K562 (cell line): Measurements from ENCODE around the gene ADGRB2. TPM values are rescaled to one million over a fixed set of nuclear protein-coding genes. Genes with fewer than 3 reads are reported as not detected.

ENCODE experiments used
- ATAC-seq: fragments of 200-7000 bp; cut with Tn5 transposase; 3 replicates; pipeline ENCODE4 v1.9.1; 2020; ENCODE audit warnings: moderate library complexity
- BruUV-seq: library from RNA; stranded (reverse); fragments of 400-500 nt; replicated peaks from 2 replicates; lab custom pipeline; 2021; lab: Mats Ljungman, UMichigan
- CTCF ChIA-PET: fragments of 300-600 bp; formaldehyde crosslinking; extraction: SDS; loops from one replicate; lab custom pipeline; 2021; ENCODE audit warnings: low intra/inter-chr PET ratio; lab: Yijun Ruan, JAX
- POLR2A ChIA-PET: fragments of 300-600, 350-650 bp; sonication (Branson Sonifier 250); formaldehyde crosslinking; extraction: SDS; loops from one replicate; lab custom pipeline; 2021; ENCODE audit warnings: antibody characterized with exemption, inconsistent platforms; lab: Yijun Ruan, JAX
- DNase-seq, 4 experiments: peaks; one replicate each; pipeline versions ENCODE4 v3.0.0 to v3.0.0-alpha.2; 2011 to 2018; ENCODE audit warnings: low spot score in 3 of 4, mixed read lengths in 3 of 4; ENCODE audit errors: extremely low read depth in 1 of 4
- FAIRE-seq: peaks from 2 replicates; lab custom pipeline; 2011; peaks lifted over from hg19 to GRCh38; lab: Jason Lieb, UNC
- H2AFZ ChIP-seq: 2 replicates; pipeline ENCODE4 v1.6.0; 2011; ENCODE audit warnings: low read depth, low read length, control low read depth, inconsistent platforms
- H3K27ac ChIP-seq: fragments of 200-600 bp; 3 replicates; pipeline ENCODE4 v1.8.0; 2011; ENCODE audit warnings: low read depth, mild to moderate bottlenecking, control low read depth, inconsistent platforms, low read length, moderate library complexity, mixed read lengths; ENCODE audit errors: extremely low read depth
- H3K27me3 ChIP-seq, 2 experiments: fragments of 300-600 bp in 1 of 2; 2 replicates in 1 of 2; 3 replicates in 1 of 2; pipeline versions ENCODE4 v1.6.0 to v1.8.0; 2011; ENCODE audit warnings: inconsistent platforms in 2 of 2, low read length in 2 of 2, mild to moderate bottlenecking in 1 of 2, mixed read lengths in 1 of 2, moderate library complexity in 1 of 2; ENCODE audit not compliant: control insufficient read depth in 2 of 2, insufficient read depth in 2 of 2
- H3K36me3 ChIP-seq: fragments of 300-600 bp; 3 replicates; pipeline ENCODE4 v1.8.0; 2011; ENCODE audit warnings: mild to moderate bottlenecking, low read length, inconsistent platforms; ENCODE audit not compliant: control insufficient read depth, insufficient read depth
- H3K4me1 ChIP-seq, 2 experiments: fragments of 200-600 bp in 1 of 2; replicated peaks in 1 of 2; 2 replicates in 1 of 2; 3 replicates in 1 of 2; pipeline versions ENCODE4 v1.5.1 to v1.8.0; 2011; ENCODE audit warnings: inconsistent platforms in 2 of 2, low read length in 2 of 2, mild to moderate bottlenecking in 1 of 2, mixed read lengths in 1 of 2, moderate library complexity in 1 of 2; ENCODE audit not compliant: control insufficient read depth in 2 of 2, insufficient read depth in 2 of 2
- H3K4me2 ChIP-seq: 2 replicates; pipeline ENCODE4 v1.6.1; 2011; ENCODE audit warnings: low read length, control low read depth, inconsistent platforms, mixed read lengths; ENCODE audit not compliant: insufficient read depth
- H3K4me3 ChIP-seq: fragments of 200-600 bp; sonication (generic), shearing (Covaris generic); 2 replicates; pipeline ENCODE4 v1.5.1; 2016; ENCODE audit warnings: control low read depth, inconsistent platforms
- H3K79me2 ChIP-seq: fragments of 200-600 bp; 3 replicates; pipeline ENCODE4 v1.8.0; 2011; ENCODE audit warnings: low read length, inconsistent platforms; ENCODE audit not compliant: control insufficient read depth, insufficient read depth
- H3K9ac ChIP-seq, 2 experiments: 2 replicates each; pipeline versions ENCODE4 v1.6.0 to v1.6.1; 2011; ENCODE audit warnings: low read depth in 2 of 2, low read length in 2 of 2, control low read depth in 1 of 2, inconsistent platforms in 1 of 2, mild to moderate bottlenecking in 1 of 2, mixed read lengths in 1 of 2; ENCODE audit not compliant: insufficient read depth in 1 of 2
- H3K9me1 ChIP-seq: one replicate; pipeline ENCODE4 v1.6.0; 2011; ENCODE audit warnings: inconsistent platforms, mild to moderate bottlenecking, low read length, moderate library complexity; ENCODE audit not compliant: control insufficient read depth, insufficient read depth
- H3K9me3 ChIP-seq: replicated peaks from 2 replicates; pipeline ENCODE4 v1.5.1; 2011; ENCODE audit warnings: low read depth, low read length, inconsistent platforms; ENCODE audit not compliant: control insufficient read depth, insufficient read depth
- H4K20me1 ChIP-seq: replicated peaks from 2 replicates; pipeline ENCODE4 v1.6.1; 2011; ENCODE audit warnings: low read length, inconsistent platforms, mixed read lengths; ENCODE audit not compliant: control insufficient read depth, insufficient read depth
- BCOR ChIP-seq: fragments of 450-650 bp; IDR thresholded peaks from 2 replicates; pipeline ENCODE4 v1.6.1; 2016
- BDP1 ChIP-seq: IDR thresholded peaks from 3 replicates; pipeline ENCODE4 v1.6.1; 2011; ENCODE audit not compliant: insufficient read length, insufficient read depth
- BHLHE40 ChIP-seq: IDR thresholded peaks from 2 replicates; pipeline ENCODE4 v1.6.1; 2011; ENCODE audit warnings: low read length, improper control_type of control experiment
- EGR1 ChIP-seq: fragments of 450-650 bp; conservative IDR thresholded peaks from 2 replicates; pipeline ENCODE4 v1.6.1; 2017; ENCODE audit warnings: mild to moderate bottlenecking
- FOSL1 ChIP-seq: fragments of 200-800 bp; sonication (Bioruptor generic); conservative IDR thresholded peaks from 2 replicates; pipeline ENCODE4 v1.6.1; 2016; ENCODE audit warnings: missing genetic modification characterization, missing compliant biosample characterization
- JUND ChIP-seq, 2 experiments: IDR thresholded peaks; 2 replicates in 1 of 2; 3 replicates in 1 of 2; pipeline ENCODE4 v1.6.1; 2011; ENCODE audit warnings: borderline replicate concordance in 2 of 2, low read depth in 2 of 2, low read length in 2 of 2, improper control_type of control experiment in 1 of 2, missing biosample characterization in 1 of 2, missing genetic modification characterization in 1 of 2, missing genetic modification reagents in 1 of 2
- KDM1A ChIP-seq, 2 experiments: fragments of 450-650 bp; IDR thresholded peaks; 2 replicates each; pipeline ENCODE4 v1.6.1; 2016; ENCODE audit warnings: mild to moderate bottlenecking in 2 of 2
- NBN ChIP-seq: fragments of 450-650 bp; IDR thresholded peaks from 2 replicates; pipeline ENCODE4 v1.6.1; 2016; ENCODE audit warnings: low read depth, mild to moderate bottlenecking
- NR2C2 ChIP-seq, 2 experiments: fragments of 200-800 bp in 1 of 2; sonication (Bioruptor generic) in 1 of 2; sonication (generic) in 1 of 2; formaldehyde crosslinking in 1 of 2; IDR thresholded peaks; 2 replicates each; pipeline versions ENCODE4 v1.6.1 to v1.8.0; 2016 to 2022; ENCODE audit warnings: mild to moderate bottlenecking in 1 of 2, missing compliant biosample characterization in 1 of 2, missing genetic modification characterization in 1 of 2, missing genetic modification reagents in 1 of 2
- POLR2G ChIP-seq: fragments of 200-400 bp; formaldehyde crosslinking; IDR thresholded peaks from 2 replicates; pipeline ENCODE4 v1.6.1; 2017; ENCODE audit warnings: low read depth, mild to moderate bottlenecking, antibody characterized with exemption, low read length, moderate library complexity
- RBM25 ChIP-seq: fragments of 200-400 bp; formaldehyde crosslinking; IDR thresholded peaks from 2 replicates; pipeline ENCODE4 v1.6.1; 2018; ENCODE audit warnings: low read length, low read depth, moderate library complexity; ENCODE audit not compliant: severe bottlenecking
- SLC30A9 ChIP-seq: fragments of 250-450 bp; sonication (Bioruptor Pico); IDR thresholded peaks from 2 replicates; pipeline ENCODE4 v1.8.0; 2022; ENCODE audit warnings: mild to moderate bottlenecking, moderate library complexity
- SMARCA5 ChIP-seq: fragments of 450-650 bp; IDR thresholded peaks from 2 replicates; pipeline ENCODE4 v1.6.1; 2016
- ZFP36 ChIP-seq: fragments of 150-350 bp; IDR thresholded peaks from 2 replicates; pipeline ENCODE4 v1.6.1; 2018; ENCODE audit warnings: low read length, low read depth; ENCODE audit not compliant: partially characterized antibody
- ZNF143 ChIP-seq: sonication (generic); formaldehyde crosslinking; IDR thresholded peaks from 2 replicates; pipeline ENCODE4 v1.9.0; 2022; ENCODE audit warnings: mild to moderate bottlenecking, missing genetic modification reagents
- ZNF644 ChIP-seq: fragments of 200-800 bp; sonication (Bioruptor generic); IDR thresholded peaks from 2 replicates; pipeline ENCODE4 v1.6.1; 2016; ENCODE audit warnings: low read depth, missing genetic modification characterization, missing compliant biosample characterization
- WGBS: fragments of 100-300 bp; shearing (Covaris generic); methylation state at CpG from one replicate; pipeline ENCODE4 v1.1.6; 2016; ENCODE audit warnings: low coverage, mixed read lengths; ENCODE audit not compliant: insufficient coverage; ENCODE audit errors: missing lambda C conversion rate; 5-methylcytosine and 5-hydroxymethylcytosine counted together
- in situ Hi-C: fragments of 300-500 bp; cut with MboI; formaldehyde crosslinking; loops from 4 replicates; pipeline ENCODE4 v1.15.0; 2018; ENCODE audit warnings: inconsistent platforms, mixed read lengths
- intact Hi-C: fragments of 100-400 bp; cut with micrococcal nuclease; formaldehyde crosslinking; loops from 2 replicates; pipeline ENCODE4 v1.14.2; 2022
- polyA plus RNA-seq, 8 experiments: library from polyadenylated mRNA; depleted of rRNA in 4 of 8; stranded (reverse) in 5 of 8; unstranded in 3 of 8; fragments of >200 nt; fragmentation: Nextera tagmentation in 2 of 8; fragmentation: Illumina TruSeq in 1 of 8; extraction: Ambion mirVana in 2 of 8; extraction: Trizol in 1 of 8; gene quantifications; 2 replicates each; pipeline versions ENCODE4 v1.2.1 to v1.2.3, GENCODE V29; 2011 to 2014; ENCODE audit warnings: inconsistent platforms in 1 of 8, missing spikeins in 1 of 8
- total RNA-seq, 7 experiments: library from RNA; depleted of rRNA in 6 of 7; stranded (reverse); fragments of >200 nt in 6 of 7; fragmentation: Illumina TruSeq in 2 of 7; extraction: Trizol in 2 of 7; gene quantifications; 2 replicates each; pipeline versions ENCODE4 v1.2.1 to v1.2.3, GENCODE V29; 2011 to 2021; ENCODE audit warnings: low replicate concordance in 1 of 7
- TF ChIP-seq, protein P1 (sequence below), 2 experiments: fragments of 450-650 bp in 1 of 2; sonication (generic) in 1 of 2; formaldehyde crosslinking in 1 of 2; IDR thresholded peaks in 1 of 2; conservative IDR thresholded peaks in 1 of 2; 2 replicates each; pipeline versions ENCODE4 v1.6.1 to v1.8.1; 2016 to 2023; ENCODE audit warnings: mild to moderate bottlenecking in 2 of 2, moderate library complexity in 2 of 2, inconsistent platforms in 1 of 2, missing genetic modification reagents in 1 of 2
- TF ChIP-seq, protein P2 (sequence below): fragments of 250-450 bp; sonication (Bioruptor Pico); IDR thresholded peaks from 2 replicates; pipeline ENCODE4 v1.8.0; 2022; ENCODE audit warnings: inconsistent platforms

ADGRB2 gene
- total and polyA plus RNA-seq, 9 of the 15 experiments (the other 6 are each of a cell fraction or from before 2014, with no cell fraction given): 0.04 to 0.23 (median 0.20) TPM; not detected in 2

DNA sequence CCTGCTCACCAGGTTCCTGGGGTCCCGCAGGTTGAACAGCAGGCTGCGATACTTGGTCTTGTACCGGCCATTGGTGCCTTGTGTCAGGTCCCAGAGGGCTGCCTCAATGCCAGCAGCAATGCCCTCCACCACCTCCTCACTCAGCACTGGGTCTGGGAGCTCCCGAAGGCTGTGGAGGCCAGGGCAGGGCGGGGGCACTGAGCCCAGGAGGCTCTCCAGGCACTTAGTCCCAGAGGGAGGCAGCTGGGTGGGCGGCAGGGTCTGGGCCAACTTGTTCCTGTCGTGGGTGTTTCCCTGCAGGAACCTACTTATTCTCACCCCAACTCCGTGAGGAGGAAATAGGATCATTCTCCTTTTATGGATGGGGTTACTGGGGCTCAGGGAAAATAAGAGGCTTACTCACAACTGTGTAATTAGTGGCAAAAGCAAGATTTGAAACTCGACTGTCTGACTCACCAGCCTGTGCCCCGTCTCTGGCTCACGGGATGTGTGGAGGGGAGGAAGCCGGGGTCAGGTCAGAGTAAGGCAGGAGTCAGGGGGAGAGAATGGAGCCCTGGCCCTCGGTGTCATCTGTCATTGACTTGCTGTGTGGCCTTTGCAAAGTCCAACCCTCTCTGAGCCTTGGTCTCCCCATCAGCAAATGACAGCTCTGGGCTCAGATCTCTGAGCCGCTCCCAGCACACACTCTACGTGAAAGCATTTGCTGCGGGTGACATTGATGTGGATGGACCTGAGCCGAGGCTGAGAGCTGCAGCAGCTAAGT lies 34.5 kb upstream of the ADGRB2 start:
- no peaks in the 10 kb centered on the region for H3K36me3 ChIP-seq
- POLR2A ChIA-PET: interaction anchor here (0.5 to 1.5 kb wide), 6 partner anchors 12 to 429 kb away, joined by 3 to 5 read pairs (median 4); partner anchors contain the start of gene SPOCD1
- H3K27ac ChIP-seq: no peak overlapping the region
- H3K4me2 ChIP-seq: no peak overlapping the region
- ATAC-seq (no peak; the same call in 1 of the 3 replicates), DNase-seq (no peak), FAIRE-seq (peak; percentile 29)
- intact Hi-C loops (no loop called here), in situ Hi-C loops (no loop called here)
- H2AFZ ChIP-seq: no peak overlapping the region; the same call in 1 of the 2 replicates
- H4K20me1 ChIP-seq: 0 out of 2 replicates have a peak, but pooled peaks cover 7% of the 10 kb centered on the region
- CTCF ChIA-PET: interaction anchor here (0.6 kb wide), 1 partner anchor 158 kb away, joined by 3 read pairs; no protein-coding TSS in a partner anchor
- peak overlapping the region in 1 of 2 experiments; percentile 57; a peak in 2 of 4 replicates for H3K9ac ChIP-seq
- WGBS: 6% methylated on average over 17 of the region's 17 CpGs
- peaks cover 8 to 23% of the 10 kb centered on the region in 2 experiments for H3K4me1 ChIP-seq
- H3K9me1 ChIP-seq: no peaks in the 10 kb centered on the region
- H3K27me3 ChIP-seq: peaks cover 24 to 48% of the 10 kb centered on the region in 2 experiments; a peak in 4 of 5 replicates
- BruUV-seq: no TSS peak
- no peaks in the 10 kb centered on the region for H3K79me2 ChIP-seq
- H3K4me3 ChIP-seq: no peak overlapping the region
- no peaks in the 10 kb centered on the region for H3K9me3 ChIP-seq
- TF ChIP-seq SLC30A9 (no peak), POLR2G (no peak), BHLHE40 (peak; percentile 87), ZFP36 (peak; percentile 88), ZNF644 (tag) (no peak), ZNF143 (CRISPR knock-in tag) (0 out of 2 replicates have a peak, but pooled peaks have one; percentile 11), NR2C2 (CRISPR knock-in tag; IDR thresholded peaks at IDR 0.05) (no peak), NR2C2 (tag; IDR thresholded peaks at IDR 0.05) (peak; percentile 59; the same call in 1 of the 2 replicates), BDP1 (no peak), EGR1 (peak; percentile 51), NBN (no peak), SMARCA5 (0 out of 2 replicates have a peak, but pooled peaks have one; percentile 59), JUND (IDR thresholded peaks at IDR 0.05; ENCODE audit: borderline replicate concordance, low read depth, low read length) (peak; percentile 66; the same call in 1 of the 2 replicates), JUND (tag; IDR thresholded peaks at IDR 0.05; ENCODE audit: borderline replicate concordance, low read depth, low read length) (no peak), RBM25 (peak; percentile 52), BCOR (peak; percentile 81), FOSL1 (tag) (peak; percentile 93), KDM1A (IDR thresholded peaks at IDR 0.05) (peak in 1 of 2 experiments; percentile 54; a peak in 1 of 4 replicates)
- TF ChIP-seq, protein P1, sequence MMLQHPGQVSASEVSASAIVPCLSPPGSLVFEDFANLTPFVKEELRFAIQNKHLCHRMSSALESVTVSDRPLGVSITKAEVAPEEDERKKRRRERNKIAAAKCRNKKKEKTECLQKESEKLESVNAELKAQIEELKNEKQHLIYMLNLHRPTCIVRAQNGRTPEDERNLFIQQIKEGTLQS (IDR thresholded peaks at IDR 0.05): peak; percentile 79
- TF ChIP-seq, protein P1 (CRISPR knock-in tag; conservative IDR thresholded peaks at IDR 0.05): no peak
- TF ChIP-seq, protein P2, sequence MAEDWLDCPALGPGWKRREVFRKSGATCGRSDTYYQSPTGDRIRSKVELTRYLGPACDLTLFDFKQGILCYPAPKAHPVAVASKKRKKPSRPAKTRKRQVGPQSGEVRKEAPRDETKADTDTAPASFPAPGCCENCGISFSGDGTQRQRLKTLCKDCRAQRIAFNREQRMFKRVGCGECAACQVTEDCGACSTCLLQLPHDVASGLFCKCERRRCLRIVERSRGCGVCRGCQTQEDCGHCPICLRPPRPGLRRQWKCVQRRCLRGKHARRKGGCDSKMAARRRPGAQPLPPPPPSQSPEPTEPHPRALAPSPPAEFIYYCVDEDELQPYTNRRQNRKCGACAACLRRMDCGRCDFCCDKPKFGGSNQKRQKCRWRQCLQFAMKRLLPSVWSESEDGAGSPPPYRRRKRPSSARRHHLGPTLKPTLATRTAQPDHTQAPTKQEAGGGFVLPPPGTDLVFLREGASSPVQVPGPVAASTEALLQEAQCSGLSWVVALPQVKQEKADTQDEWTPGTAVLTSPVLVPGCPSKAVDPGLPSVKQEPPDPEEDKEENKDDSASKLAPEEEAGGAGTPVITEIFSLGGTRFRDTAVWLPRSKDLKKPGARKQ (CRISPR knock-in tag): no peak
